ENCODE measurements around the gene WDR37.

The WDR37 gene

DNA sequence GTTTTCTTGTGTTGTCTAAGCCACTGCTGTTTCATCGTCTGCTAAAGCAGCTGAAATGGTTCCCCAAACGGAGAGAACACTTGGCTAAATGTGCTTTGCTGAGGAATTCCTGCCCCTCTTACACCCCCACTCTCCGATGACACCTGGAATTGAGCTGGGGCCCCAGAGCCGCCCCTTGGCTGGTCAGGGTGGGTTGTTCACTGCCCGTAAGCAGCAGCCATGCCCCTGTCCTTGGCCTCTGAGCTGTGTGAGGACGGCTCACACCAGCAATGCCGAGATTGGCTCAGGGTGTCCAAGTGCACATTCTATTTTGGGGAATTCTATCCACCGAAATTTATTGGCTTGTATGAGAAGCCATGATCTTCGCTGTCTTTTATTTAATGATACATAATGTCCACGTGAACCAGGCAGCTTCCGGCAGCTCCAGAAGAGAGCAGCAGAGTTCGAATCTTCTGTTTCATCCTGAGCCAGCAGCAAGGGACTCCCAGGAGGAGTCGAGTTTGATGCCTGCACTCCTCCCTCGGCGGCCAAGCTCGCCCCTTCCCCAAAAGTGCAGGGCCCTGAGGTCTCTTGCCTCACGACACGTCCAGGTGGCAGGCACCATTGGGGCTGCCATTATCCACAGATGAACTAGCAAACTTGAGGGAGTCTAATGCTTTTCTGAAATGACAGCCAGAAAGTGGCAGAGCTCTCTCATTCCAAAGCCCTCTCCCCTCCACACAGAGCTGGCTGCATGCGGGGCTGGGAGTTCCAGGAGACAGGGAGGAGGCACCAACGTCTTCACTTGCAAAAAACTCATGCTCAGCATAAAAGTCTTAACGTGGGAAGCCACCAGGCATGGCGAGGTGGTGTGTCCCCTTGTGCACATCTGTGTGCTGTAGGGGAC lies 114.0 kb downstream of the WDR37 start:
- DNase-seq (ENCODE audit: low spot score) = no peak

DNA sequence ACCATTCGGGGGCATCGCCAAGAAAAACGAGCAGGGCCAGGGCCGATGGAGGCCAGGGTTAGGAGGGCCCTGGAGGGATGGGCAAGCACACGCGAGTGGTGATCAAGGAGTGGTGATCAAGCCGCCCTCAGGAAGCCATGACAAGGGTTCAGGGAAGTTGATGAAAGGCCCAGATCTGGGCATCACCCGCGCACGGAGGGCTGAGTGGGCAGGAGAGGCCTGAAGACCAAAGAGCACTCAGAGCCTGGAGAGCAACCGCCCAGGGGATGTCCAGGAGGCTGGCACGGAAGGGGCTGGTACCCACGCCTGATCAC lies 114.6 kb downstream of the WDR37 start:
- DNase-seq (ENCODE audit: low spot score) = no peak

DNA sequence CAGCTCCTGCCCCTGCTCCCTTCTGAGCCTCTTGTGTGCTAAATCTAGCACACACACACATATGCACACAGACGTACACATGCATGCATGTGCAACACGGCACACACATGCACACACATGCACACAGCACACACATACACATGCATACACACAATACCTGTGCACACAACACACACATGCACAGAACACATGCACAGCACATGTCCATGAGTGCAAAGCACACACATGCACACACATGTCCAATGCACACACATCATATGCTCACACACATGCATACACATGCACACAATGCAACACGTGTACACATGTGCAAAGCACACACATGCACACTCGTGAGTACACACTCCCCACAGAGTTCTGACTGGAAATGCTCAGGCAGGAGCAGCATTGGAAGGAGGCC lies 115.0 kb downstream of the WDR37 start:
- no peak for DNase-seq (ENCODE audit: low spot score)

DNA sequence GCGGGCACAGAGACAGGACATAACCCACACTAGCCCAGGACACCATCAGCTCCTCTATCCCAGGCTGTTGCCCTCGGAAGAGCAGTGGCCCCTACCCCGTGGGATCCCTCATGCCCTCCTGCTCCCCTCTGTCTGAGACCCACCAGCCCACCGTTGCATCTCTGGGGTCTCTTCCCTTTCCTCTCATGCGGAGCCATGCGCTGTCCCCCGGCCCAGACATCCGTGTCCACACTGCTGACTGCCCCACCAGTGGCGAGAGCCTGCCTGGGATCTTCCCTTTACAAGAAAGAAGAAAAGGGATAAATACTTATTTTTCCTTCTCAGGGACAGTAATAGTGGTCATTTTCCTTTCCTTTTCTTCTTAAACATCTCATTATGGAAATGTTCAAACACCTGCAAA lies 115.4 kb downstream of the WDR37 start:
- no peak for DNase-seq (ENCODE audit: low spot score)

DNA sequence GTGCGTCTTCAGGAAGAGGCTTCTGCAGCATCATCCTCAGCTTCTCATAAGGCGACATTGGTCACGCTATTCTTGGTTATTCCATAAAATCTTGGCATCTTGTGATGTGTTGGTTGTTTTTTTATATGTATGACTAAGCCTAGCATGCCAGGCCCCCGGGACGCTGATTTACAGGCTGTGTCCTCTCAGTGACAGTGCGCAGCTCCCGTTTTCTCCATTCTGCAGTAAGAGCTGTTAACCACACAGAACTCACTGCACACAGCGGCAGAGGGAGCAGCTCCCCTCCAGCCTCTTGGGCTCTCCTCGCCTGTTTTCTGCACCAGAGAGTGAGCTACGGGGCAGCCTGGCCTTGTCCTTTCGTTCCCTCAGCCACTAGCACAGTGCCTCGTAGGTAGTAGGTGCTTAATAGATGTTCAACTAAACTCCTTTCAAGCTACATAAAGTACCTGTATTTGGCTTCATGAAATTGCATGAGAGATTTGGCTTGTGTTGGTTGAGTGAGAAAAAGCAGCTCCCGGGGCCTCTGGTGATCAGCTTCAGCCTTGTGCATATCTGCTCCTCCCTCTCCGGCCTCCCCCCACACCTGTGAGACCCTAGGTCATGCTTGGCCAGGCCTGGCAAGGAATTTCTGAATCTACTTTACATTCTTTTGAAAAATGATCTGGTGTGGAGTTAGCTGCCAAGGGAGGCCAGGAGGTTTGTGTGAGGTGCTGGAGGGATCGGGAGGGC lies 116.2 kb downstream of the WDR37 start:
- no peak for DNase-seq (ENCODE audit: low spot score)

DNA sequence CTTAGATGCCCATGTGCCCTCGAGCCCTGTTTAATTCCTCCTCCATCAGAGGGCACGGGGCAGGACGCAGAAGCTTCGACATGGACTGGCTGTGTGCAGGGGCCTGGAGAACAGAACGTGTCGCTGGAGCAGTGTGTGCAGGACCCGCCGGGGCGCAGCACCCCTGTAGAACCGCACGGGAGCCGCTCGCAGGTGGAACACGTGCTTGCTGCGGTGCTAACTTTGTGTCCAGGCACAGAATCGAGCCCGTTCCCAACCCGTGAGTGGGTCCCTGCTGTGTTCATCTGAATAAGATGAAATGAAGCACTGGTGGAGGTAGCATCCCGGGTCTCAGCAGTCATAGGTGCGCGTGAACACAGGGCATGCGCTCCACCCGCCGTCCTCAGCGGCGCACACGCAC lies 116.9 kb downstream of the WDR37 start:
- DNase-seq (ENCODE audit: low spot score) = no peak

DNA sequence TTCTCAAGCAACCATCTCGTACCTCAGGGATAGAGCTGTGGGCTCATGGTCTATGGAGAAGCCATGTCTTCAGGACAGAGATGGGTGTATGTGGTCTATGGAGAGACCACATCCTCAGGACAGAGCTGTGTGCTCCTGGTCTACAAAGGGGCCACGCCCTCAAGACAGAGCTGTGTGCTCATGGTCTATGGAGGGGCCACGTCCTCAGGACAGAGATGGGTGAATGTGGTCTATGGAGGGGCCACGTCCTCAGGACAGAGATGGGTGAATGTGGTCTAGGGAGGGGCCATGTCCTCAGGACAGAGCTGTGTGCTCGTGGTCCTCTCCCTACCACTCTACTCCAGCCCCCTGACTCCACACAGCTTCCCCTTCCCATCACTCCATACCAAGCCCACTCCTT lies 117.8 kb downstream of the WDR37 start:
- no peak for DNase-seq (ENCODE audit: low spot score)

DNA sequence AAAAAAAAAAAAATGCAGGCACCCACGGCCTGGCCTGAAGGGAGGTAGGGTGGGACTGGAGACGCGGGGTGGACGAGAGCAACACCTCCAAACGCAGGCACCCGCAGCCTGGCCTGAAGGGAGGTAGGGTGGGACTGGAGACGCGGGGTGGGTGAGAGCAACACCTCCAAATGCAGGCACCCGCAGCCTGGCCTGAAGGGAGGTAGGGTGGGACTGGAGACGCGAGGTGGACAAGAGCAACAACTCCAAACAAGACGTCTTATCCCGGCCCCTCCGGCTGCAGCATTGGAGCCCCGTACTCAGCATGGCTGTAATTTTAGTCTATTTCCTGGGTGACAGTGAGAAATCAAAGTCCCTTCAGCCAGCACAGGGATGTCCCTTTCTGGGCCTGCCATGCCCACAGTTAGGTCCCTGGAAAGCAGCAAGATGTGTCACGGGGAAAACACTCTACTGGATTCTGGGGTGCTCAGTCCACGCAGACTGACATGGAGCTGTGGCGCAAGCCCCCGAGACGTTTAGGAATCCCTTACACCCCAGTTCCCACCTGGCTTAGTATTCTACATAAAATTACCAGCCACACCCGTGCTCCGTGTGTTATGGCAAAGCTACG lies 119.9 kb downstream of the WDR37 start:
- DNase-seq (ENCODE audit: low spot score) = no peak

DNA sequence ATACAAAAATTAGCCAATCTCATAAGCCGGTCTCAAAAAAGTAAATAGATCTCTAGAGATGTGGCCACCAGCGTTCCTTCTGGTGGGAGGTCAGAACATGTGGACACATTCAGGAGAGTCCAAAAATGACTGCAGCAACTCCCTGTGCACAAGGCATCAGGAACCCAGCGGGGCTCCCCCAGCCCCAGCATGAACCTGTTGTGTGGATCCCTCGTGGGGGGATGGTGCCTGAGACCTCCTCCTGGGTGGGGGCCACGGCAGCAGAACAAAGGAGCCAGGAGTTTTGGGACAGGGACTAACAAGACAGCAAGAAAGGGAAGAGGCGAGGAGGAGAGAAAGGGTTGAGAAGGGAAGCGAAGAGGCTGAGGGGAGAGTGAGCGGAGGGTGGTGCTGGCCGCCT lies 121.8 kb downstream of the WDR37 start:
- no peak for DNase-seq (ENCODE audit: low spot score)

DNA sequence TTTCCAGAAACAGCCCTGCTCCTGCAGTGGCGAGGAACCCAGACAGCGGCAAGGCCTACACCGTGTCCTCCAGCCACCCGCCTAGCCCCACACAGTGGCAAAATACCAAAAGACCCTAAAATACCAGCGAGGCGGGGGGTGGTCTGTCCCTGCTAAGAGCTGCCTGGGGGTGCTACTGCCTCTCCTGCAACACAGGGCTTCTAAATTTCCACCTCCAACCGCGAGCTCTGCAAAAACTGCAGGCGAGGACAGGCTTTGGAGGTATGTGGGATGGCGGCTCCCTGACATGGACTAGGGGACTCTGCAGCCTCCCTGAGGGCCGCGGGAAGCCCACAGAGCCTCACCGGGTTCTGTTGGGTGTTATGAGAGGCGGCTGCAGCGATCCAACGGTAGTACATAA lies 122.3 kb downstream of the WDR37 start:
- DNase-seq (ENCODE audit: low spot score) = no peak

DNA sequence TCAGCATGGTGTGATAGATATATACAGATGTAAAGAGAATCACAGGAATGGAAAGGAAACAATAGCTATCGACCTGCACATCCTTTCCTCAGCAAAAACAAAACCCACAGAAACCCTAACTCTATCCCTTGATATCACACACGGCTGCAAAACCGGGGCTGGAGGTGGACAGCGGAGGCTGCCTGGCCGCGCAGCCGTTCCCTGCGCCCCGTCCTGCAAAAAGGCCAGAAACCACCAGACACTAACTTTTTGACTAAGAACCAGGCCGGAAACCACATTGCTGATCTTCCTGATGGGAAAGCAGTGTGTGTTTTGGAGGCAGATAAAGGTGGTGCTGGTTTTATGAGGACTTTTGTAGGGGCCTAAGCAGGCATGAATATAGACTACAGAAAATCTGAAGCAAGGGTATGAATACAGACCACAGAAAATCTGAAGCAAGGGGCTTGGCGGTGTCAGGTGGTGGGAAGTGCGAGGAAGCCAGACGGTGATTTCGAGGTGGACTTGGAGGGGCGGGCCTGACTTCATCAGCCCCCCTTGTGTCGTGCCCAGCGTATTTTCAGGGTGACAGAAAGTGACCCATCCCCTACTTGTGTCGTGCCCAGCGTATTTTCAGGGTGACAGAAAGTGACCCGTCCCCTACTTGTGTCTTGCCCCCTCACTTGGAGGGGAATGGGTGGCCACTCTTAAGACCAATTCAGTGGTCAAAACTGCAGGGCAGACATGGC lies 123.3 kb downstream of the WDR37 start:
- no peak for DNase-seq (ENCODE audit: low spot score)

DNA sequence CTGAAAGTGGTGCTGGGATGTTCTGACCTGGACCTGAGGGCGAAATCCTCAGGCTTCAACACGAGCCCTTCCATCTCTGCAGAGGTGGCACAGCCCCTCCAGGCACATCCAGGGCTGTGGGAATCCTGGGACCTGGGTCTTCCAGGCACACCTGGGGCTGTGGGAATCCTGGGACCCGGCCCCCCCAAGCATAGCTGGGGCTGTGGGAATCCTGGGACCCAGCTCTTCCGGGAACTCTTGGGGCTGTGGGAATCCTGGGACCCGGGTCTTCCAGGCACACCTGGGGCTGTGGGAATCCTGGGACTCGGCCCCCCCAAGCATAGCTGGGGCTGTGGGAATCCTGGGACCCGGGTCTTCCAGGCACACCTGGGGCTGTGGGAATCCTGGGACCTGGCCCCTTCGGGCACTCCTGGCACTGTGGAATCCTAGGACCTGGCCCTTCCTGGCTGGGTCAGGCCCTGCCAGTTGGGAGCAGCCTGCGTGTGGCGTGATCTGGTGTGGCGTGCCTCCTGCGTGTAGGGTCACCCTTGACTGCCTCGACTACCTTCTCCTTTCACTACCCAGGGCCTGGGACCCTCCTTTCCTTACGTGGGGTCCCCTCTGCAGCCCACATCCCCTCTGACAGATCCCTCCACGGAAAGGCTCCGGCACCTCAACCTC lies 124.0 kb downstream of the WDR37 start:
- no peak for DNase-seq (ENCODE audit: low spot score)

DNA sequence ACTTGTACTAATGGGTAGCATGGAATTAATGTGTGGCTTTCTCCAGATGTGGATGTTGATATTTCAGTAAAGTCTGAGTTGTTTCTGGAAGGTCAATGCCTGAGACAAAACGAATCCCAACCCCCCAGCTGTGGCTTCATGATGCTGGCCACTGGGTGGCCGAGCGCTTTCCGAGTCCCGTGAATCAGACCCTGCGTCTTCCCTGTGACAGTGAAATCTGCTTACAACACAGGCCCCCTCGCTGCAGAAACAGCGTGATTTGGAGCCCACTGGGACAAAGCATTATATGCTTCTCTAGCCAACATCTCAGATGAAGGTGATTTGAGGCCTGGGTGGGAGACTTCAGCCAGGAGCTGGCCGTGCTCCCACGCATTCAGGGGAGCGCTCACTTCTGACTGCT lies 124.7 kb downstream of the WDR37 start:
- DNase-seq (ENCODE audit: low spot score) = no peak
